Measurements from ENCODE around the gene CPM. TPM values are rescaled to one million over a fixed set of nuclear protein-coding genes. Genes with fewer than 3 reads are reported as not detected.
A peak's percentile ranks its signal among the peaks of the same experiment; 100 is the strongest.

CPM gene
- total and polyA plus RNA-seq, 3 experiments from 2014 or later: 0.26 to 1.9 (median 1.6) TPM

DNA sequence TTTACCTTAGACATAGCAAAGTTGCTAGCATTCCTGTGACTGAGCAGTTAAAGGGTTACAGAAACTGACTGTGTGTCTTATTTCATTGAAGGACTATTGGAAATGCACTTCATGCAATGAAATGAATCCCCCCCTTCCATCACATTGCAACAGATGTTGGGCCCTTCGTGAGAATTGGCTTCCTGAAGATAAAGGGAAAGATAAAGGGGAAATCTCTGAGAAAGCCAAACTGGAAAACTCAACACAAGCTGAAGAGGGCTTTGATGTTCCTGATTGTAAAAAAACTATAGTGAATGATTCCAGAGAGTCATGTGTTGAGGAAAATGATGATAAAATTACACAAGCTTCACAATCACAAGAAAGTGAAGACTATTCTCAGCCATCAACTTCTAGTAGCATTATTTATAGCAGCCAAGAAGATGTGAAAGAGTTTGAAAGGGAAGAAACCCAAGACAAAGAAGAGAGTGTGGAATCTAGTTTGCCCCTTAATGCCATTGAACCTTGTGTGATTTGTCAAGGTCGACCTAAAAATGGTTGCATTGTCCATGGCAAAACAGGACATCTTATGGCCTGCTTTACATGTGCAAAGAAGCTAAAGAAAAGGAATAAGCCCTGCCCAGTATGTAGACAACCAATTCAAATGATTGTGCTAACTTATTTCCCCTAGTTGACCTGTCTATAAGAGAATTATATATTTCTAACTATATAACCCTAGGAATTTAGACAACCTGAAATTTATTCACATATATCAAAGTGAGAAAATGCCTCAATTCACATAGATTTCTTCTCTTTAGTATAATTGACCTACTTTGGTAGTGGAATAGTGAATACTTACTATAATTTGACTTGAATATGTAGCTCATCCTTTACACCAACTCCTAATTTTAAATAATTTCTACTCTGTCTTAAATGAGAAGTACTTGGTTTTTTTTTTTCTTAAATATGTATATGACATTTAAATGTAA, 93.5 kb downstream of the CPM start:
- Mint-ChIP-seq H3K9me3 (no peaks in the 10 kb centered on the region), H3K27ac (peak overlapping the region in 3 of 8 donors; percentile 38 to 57 (median 39)), H3K27me3 (no peaks in the 10 kb centered on the region), H3K4me1 (peaks cover 8 to 31% (median 22%) of the 10 kb centered on the region in 3 donors), H3K36me3 (peaks cover 0 to 81% (median 24%) of the 10 kb centered on the region in 3 donors), H3K4me3 (no peak overlapping the region)
- no peak overlapping the region for H3K4me3 ChIP-seq (ENCODE audit: low read length)
- POLR2A ChIA-PET: no interaction called here
- no peaks in the 10 kb centered on the region for H3K27me3 ChIP-seq (ENCODE audit: insufficient read depth, low read length, poor library complexity, severe bottlenecking)
- H3K9me3 ChIP-seq (ENCODE audit: low read length): no peaks in the 10 kb centered on the region
- CTCF ChIA-PET: interaction anchor here (0.8 kb wide), 1 partner anchor 9 kb away, joined by 3 read pairs; no protein-coding TSS in a partner anchor
- no peak overlapping the region for H3K27ac ChIP-seq (ENCODE audit: low read depth, low read length)
- H3K4me1 ChIP-seq (ENCODE audit: insufficient read depth, low read length): no peaks in the 10 kb centered on the region
- DNase-seq: no peak
- peaks cover 51% of the 10 kb centered on the region for H3K36me3 ChIP-seq (ENCODE audit: insufficient read depth, low read length)

DNA sequence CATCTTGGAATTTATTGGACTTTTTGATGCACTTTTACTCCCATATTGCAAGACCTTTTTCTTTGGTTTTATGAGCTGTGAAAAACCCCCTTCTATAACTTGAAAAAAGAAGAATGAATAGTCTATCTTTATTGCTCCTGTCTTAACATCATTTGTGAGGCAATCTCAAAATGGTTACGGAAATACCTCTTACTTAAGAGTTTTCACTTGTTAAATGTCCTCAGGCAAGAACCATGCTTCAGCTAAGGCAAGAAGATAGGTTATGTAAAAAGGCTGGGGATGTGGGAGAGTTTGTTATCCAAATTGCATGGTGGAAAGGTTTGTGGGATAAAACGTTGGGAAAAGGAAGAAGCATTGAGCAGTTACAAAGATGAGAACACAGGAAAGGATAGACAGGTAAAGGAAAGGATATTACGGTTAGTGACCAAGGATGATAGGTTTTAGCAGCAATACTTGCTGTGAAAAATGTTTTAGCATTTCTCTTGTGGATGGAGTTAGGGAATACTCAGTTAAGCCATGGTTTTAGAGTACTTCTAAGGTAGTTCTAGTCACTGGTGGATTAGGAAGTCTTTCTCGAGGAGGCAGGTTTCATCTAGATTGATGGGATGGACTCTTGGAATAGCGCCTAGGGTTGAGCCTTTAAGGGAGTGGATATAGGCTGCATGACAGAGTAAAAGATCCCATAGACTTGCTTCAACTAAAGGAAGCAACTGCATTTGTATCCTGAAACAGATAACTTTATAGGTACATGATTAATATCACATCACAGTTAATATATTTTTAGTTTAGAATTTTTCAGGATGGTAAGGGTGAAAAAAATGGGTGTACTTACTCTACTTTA, 94.7 kb downstream of the CPM start:
- no peak for DNase-seq
- no peak overlapping the region for H3K4me3 ChIP-seq (ENCODE audit: low read length)
- Mint-ChIP-seq H3K36me3 (peaks cover 0 to 82% (median 22%) of the 10 kb centered on the region in 3 donors), H3K27me3 (no peaks in the 10 kb centered on the region), H3K4me3 (no peak overlapping the region), H3K27ac (peak overlapping the region in 5 of 8 donors; percentile 9 to 77 (median 14)), H3K9me3 (no peaks in the 10 kb centered on the region), H3K4me1 (peaks cover 8 to 27% (median 22%) of the 10 kb centered on the region in 3 donors)
- no peak overlapping the region for H3K27ac ChIP-seq (ENCODE audit: low read depth, low read length)
- ChIA-PET POLR2A (no interaction called here), CTCF (interaction anchor here (0.6 kb wide), 1 partner anchor 9 kb away, joined by 3 read pairs; no protein-coding TSS in a partner anchor)
- peaks cover 56% of the 10 kb centered on the region for H3K36me3 ChIP-seq (ENCODE audit: insufficient read depth, low read length)
- H3K27me3 ChIP-seq (ENCODE audit: insufficient read depth, low read length, poor library complexity, severe bottlenecking): no peaks in the 10 kb centered on the region
- H3K4me1 ChIP-seq (ENCODE audit: insufficient read depth, low read length): no peaks in the 10 kb centered on the region
- H3K9me3 ChIP-seq (ENCODE audit: low read length): no peaks in the 10 kb centered on the region

DNA sequence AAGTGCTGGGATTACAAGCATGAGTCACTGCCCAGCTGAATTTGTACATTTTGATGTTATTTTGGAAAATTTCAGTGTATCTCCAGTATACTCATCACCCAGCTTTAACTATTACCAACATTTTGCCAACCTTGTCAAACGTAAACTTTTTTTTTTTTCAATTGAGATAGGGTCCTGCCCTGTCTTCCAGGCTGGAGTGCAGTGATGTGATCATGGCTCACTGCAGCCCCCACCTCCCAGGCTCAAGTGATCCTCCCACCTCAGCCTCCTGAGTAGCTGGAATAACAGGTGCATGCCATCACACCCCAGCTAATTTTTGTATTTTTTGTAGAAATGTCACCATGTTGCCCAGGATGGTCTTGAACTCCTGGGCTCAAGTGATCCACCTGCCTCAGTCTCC, 95.8 kb downstream of the CPM start:
- Histone ChIP-seq H3K4me3 (ENCODE audit: low read length) (no peak overlapping the region), H3K27ac (ENCODE audit: low read depth, low read length) (no peak overlapping the region), H3K9me3 (ENCODE audit: low read length) (no peaks in the 10 kb centered on the region), H3K4me1 (ENCODE audit: insufficient read depth, low read length) (no peaks in the 10 kb centered on the region), H3K27me3 (ENCODE audit: insufficient read depth, low read length, poor library complexity, severe bottlenecking) (no peaks in the 10 kb centered on the region), H3K36me3 (ENCODE audit: insufficient read depth, low read length) (peaks cover 55% of the 10 kb centered on the region)
- Mint-ChIP-seq H3K9me3 (no peaks in the 10 kb centered on the region), H3K27me3 (no peaks in the 10 kb centered on the region), H3K4me3 (no peak overlapping the region), H3K36me3 (peaks cover 0 to 75% (median 22%) of the 10 kb centered on the region in 3 donors), H3K4me1 (peaks cover 8 to 23% (median 22%) of the 10 kb centered on the region in 3 donors), H3K27ac (peak overlapping the region in 1 of 8 donors; percentile 26)
- CTCF ChIA-PET: no interaction called here
- DNase-seq: no peak
- POLR2A ChIA-PET: interaction anchor here (0.6 kb wide), 1 partner anchor 61 kb away, joined by 3 read pairs; no protein-coding TSS in a partner anchor

DNA sequence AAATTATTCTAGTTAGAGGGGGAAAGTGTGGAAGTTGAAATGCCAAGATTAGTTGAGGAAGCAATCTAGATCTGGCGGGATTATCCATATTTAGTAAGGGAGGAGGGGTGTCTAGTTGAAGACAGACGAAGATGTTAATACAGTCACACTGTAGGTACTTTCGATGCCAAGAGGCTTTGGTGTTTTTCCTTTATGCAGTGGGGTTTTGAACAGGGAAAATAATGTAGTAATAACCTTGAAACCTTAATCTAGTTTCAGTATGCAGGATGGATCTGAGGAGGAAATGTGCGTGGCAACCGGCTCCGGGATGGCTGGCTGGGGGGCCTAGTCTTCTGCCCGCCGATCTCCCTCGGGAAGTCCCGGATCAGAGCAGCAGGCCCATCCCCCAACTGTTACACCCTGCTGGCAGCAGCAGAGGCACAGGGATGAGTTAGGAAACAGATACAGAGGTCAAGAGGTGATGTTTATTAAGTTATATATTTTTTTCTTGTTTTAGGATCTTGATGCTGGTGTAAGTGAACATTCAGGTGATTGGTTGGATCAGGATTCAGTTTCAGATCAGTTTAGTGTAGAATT, 97.5 kb downstream of the CPM start:
- ChIA-PET CTCF (interaction anchor here (1.6 kb wide), 1 partner anchor 27 kb away, joined by 3 read pairs; no protein-coding TSS in a partner anchor), POLR2A (no interaction called here)
- no peaks in the 10 kb centered on the region for H3K27me3 Mint-ChIP-seq
- H3K4me1 ChIP-seq (ENCODE audit: insufficient read depth, low read length): no peaks in the 10 kb centered on the region
- H3K4me3 ChIP-seq (ENCODE audit: low read length): no peak overlapping the region
- H3K27ac ChIP-seq (ENCODE audit: low read depth, low read length): no peak overlapping the region
- peak overlapping the region in 4 of 8 donors; percentile 2 to 92 (median 48) for H3K27ac Mint-ChIP-seq
- H3K4me1 Mint-ChIP-seq: peaks cover 8 to 21% (median 19%) of the 10 kb centered on the region in 3 donors
- peaks cover 0 to 73% (median 19%) of the 10 kb centered on the region in 3 donors for H3K36me3 Mint-ChIP-seq
- no peaks in the 10 kb centered on the region for H3K9me3 Mint-ChIP-seq
- H3K4me3 Mint-ChIP-seq: no peak overlapping the region
- no peaks in the 10 kb centered on the region for H3K27me3 ChIP-seq (ENCODE audit: insufficient read depth, low read length, poor library complexity, severe bottlenecking)
- no peaks in the 10 kb centered on the region for H3K9me3 ChIP-seq (ENCODE audit: low read length)
- DNase-seq: no peak
- H3K36me3 ChIP-seq (ENCODE audit: insufficient read depth, low read length): peaks cover 55% of the 10 kb centered on the region

DNA sequence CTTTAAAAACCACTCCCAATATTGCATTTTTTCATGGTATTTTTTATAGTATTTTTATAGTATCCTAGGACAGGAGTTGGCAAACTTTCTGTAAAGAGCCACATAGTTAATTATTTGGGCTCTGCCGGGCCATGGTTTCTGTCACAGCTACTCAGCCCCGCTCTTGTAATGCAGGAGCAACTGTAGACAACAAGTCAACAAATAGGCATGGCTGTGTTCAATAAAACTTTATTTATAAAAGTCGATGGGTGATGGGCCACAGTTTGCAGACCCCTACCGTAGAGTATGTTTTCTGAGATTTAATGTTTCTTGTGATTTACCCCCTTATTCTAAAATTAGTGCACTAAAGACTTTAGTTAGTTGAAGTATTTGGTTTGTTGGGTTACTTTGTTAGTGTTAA, 99.5 kb downstream of the CPM start:
- no peak for DNase-seq
- Histone ChIP-seq H3K36me3 (ENCODE audit: insufficient read depth, low read length) (peaks cover 50% of the 10 kb centered on the region), H3K9me3 (ENCODE audit: low read length) (no peaks in the 10 kb centered on the region), H3K27ac (ENCODE audit: low read depth, low read length) (no peak overlapping the region), H3K4me3 (ENCODE audit: low read length) (no peak overlapping the region), H3K4me1 (ENCODE audit: insufficient read depth, low read length) (no peaks in the 10 kb centered on the region), H3K27me3 (ENCODE audit: insufficient read depth, low read length, poor library complexity, severe bottlenecking) (no peaks in the 10 kb centered on the region)
- peak overlapping the region in 2 of 8 donors; percentile 13 to 24 for H3K27ac Mint-ChIP-seq
- ChIA-PET POLR2A (interaction anchor here (0.7 kb wide), 1 partner anchor 17 kb away, joined by 3 read pairs; no protein-coding TSS in a partner anchor), CTCF (no interaction called here)
- H3K4me3 Mint-ChIP-seq: no peak overlapping the region
- no peaks in the 10 kb centered on the region for H3K27me3 Mint-ChIP-seq
- H3K36me3 Mint-ChIP-seq: peaks cover 0 to 71% (median 21%) of the 10 kb centered on the region in 3 donors
- no peaks in the 10 kb centered on the region for H3K9me3 Mint-ChIP-seq
- peaks cover 13 to 25% (median 24%) of the 10 kb centered on the region in 3 donors for H3K4me1 Mint-ChIP-seq

DNA sequence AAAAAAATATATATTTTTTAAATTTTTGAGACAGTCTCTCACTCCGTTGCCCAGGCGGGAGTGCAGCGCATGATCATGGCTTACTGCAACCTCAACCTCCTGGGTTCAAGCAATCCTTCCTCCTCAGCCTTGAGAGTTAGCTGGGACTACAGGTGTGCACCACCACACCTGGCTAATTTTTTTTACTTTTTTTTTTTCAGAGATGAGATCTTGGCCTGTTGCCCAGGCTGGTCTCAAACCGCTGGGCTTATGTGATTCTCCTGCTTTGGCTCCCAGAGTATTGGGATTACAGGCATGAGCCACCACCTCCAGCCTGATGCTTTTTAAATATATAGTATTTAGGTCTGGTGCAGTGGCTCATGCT, 100.5 kb downstream of the CPM start:
- H3K4me3 Mint-ChIP-seq: no peak overlapping the region
- H3K27me3 ChIP-seq (ENCODE audit: insufficient read depth, low read length, poor library complexity, severe bottlenecking): no peaks in the 10 kb centered on the region
- H3K27me3 Mint-ChIP-seq: no peaks in the 10 kb centered on the region
- no peak overlapping the region for H3K4me3 ChIP-seq (ENCODE audit: low read length)
- DNase-seq: no peak
- peaks cover 10 to 25% (median 20%) of the 10 kb centered on the region in 3 donors for H3K4me1 Mint-ChIP-seq
- H3K36me3 Mint-ChIP-seq: peaks cover 0 to 70% (median 18%) of the 10 kb centered on the region in 3 donors
- H3K27ac Mint-ChIP-seq: no peak overlapping the region
- H3K9me3 Mint-ChIP-seq: no peaks in the 10 kb centered on the region
- no peak overlapping the region for H3K27ac ChIP-seq (ENCODE audit: low read depth, low read length)
- no peaks in the 10 kb centered on the region for H3K9me3 ChIP-seq (ENCODE audit: low read length)
- H3K36me3 ChIP-seq (ENCODE audit: insufficient read depth, low read length): peaks cover 43% of the 10 kb centered on the region
- no peaks in the 10 kb centered on the region for H3K4me1 ChIP-seq (ENCODE audit: insufficient read depth, low read length)
- ChIA-PET POLR2A (no interaction called here), CTCF (interaction anchor here (0.9 kb wide), 1 partner anchor 91 kb away, joined by 3 read pairs; no protein-coding TSS in a partner anchor)

DNA sequence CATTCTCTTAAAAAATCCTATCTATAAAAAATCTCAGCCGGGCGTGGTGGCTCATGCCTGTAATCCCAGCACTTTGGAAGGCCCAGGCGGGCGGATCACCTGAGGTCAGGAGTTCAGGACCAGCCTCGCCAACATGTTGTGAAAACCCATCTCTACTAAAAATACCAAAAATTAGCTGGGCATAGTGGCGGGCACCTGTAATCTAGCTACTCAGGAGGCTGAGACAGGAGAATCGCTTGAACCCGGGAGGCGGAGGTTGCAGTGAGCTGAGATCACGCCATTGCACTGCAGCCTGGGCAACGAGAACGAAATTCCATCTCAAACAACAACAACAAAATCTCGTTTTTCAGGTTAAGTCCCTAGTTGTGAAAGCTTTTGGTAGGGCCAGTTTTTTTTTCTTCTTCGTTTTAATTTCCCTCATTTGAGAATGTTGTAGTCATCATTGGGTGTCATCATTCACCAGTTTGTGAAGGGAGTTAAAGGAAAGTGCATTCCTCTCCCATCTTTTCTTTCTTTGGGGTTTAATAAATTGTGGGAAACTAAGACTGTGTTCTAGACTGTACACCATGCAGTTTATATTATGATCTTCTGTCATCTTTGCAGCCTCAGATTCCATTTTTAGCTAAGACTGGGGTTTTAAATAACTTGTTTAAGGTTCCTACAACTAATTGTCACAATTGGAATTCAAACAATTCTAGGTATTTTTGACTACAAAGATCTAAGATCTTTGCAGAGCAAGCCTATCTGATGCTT, 101.0 kb downstream of the CPM start:
- Histone ChIP-seq H3K27ac (ENCODE audit: low read depth, low read length) (no peak overlapping the region), H3K4me1 (ENCODE audit: insufficient read depth, low read length) (no peaks in the 10 kb centered on the region), H3K4me3 (ENCODE audit: low read length) (no peak overlapping the region), H3K27me3 (ENCODE audit: insufficient read depth, low read length, poor library complexity, severe bottlenecking) (no peaks in the 10 kb centered on the region), H3K36me3 (ENCODE audit: insufficient read depth, low read length) (peaks cover 37% of the 10 kb centered on the region), H3K9me3 (ENCODE audit: low read length) (no peaks in the 10 kb centered on the region)
- Mint-ChIP-seq H3K36me3 (peaks cover 0 to 70% (median 22%) of the 10 kb centered on the region in 3 donors), H3K4me3 (no peak overlapping the region), H3K9me3 (no peaks in the 10 kb centered on the region), H3K27me3 (no peaks in the 10 kb centered on the region), H3K27ac (peak overlapping the region in 2 of 8 donors; percentile 47 to 54), H3K4me1 (peaks cover 10 to 29% (median 25%) of the 10 kb centered on the region in 3 donors)
- CTCF ChIA-PET: interaction anchor here (0.9 to 3.0 kb wide), 3 partner anchors 12 to 90 kb away, joined by 3 to 30 read pairs (median 14); partner anchors contain the start of gene MDM2
- no peak for DNase-seq
- POLR2A ChIA-PET: no interaction called here
